Liver (tissue), 9 donors: ENCODE results near the gene ASB15. TPM values are rescaled to one million over a fixed set of nuclear protein-coding genes. Genes with fewer than 3 reads are reported as not detected.

Source experiments
- DNase-seq: peaks from one replicate; pipeline ENCODE4 v3.0.0-alpha.2; 2017; ENCODE audit warnings: low spot score
- H3K27ac ChIP-seq, 2 donors: one replicate each; pipeline ENCODE4 v1.7.0; 2013; ENCODE audit warnings: inconsistent platforms in 2 of 2, low read length in 2 of 2, control low read depth in 1 of 2, low read depth in 1 of 2, mild to moderate bottlenecking in 1 of 2
- H3K27me3 ChIP-seq, 4 donors: one replicate each; pipeline versions ENCODE4 v1.6.1 to v1.7.0; 2013; ENCODE audit warnings: low read length in 3 of 4, inconsistent platforms in 1 of 4, mild to moderate bottlenecking in 1 of 4, moderate library complexity in 1 of 4; ENCODE audit not compliant: control insufficient read depth in 4 of 4, insufficient read depth in 4 of 4
- H3K36me3 ChIP-seq, 4 donors: one replicate each; pipeline versions ENCODE4 v1.6.1 to v1.7.0; 2013; ENCODE audit warnings: low read length in 3 of 4, mild to moderate bottlenecking in 3 of 4, low read depth in 1 of 4, moderate library complexity in 1 of 4; ENCODE audit not compliant: control insufficient read depth in 4 of 4, insufficient read depth in 3 of 4
- H3K4me1 ChIP-seq, 4 donors: one replicate each; pipeline versions ENCODE4 v1.6.1 to v1.7.0; 2013; ENCODE audit warnings: low read length in 3 of 4, mild to moderate bottlenecking in 3 of 4, moderate library complexity in 1 of 4; ENCODE audit not compliant: control insufficient read depth in 4 of 4, insufficient read depth in 4 of 4
- H3K4me3 ChIP-seq, 3 donors: one replicate each; pipeline versions ENCODE4 v1.6.1 to v1.7.0; 2013; ENCODE audit warnings: low read length in 3 of 3, control low read depth in 1 of 3, low read depth in 1 of 3, mild to moderate bottlenecking in 1 of 3
- H3K9ac ChIP-seq, 2 donors: one replicate each; pipeline ENCODE4 v1.7.0; 2013; ENCODE audit warnings: low read length in 2 of 2, mild to moderate bottlenecking in 2 of 2, moderate library complexity in 2 of 2, control low read depth in 1 of 2, low read depth in 1 of 2
- H3K9me3 ChIP-seq, 4 donors: one replicate each; pipeline versions ENCODE4 v1.6.1 to v1.7.0; 2013; ENCODE audit warnings: low read length in 3 of 4; ENCODE audit not compliant: control insufficient read depth in 4 of 4
- ATF3 ChIP-seq: IDR thresholded peaks from 2 replicates; pipeline ENCODE4 v1.6.1; 2016; ENCODE audit warnings: antibody characterized with exemption
- CTCF ChIP-seq: fragments of 150-350 bp; IDR thresholded peaks from 2 replicates; pipeline ENCODE4 v1.5.1; 2017; ENCODE audit warnings: improper control_type of control experiment, low read depth, low read length; ENCODE audit not compliant: missing input control
- EGR1 ChIP-seq, 2 donors: IDR thresholded peaks; 2 replicates each; pipeline ENCODE4 v1.6.1; 2016 to 2018; ENCODE audit warnings: antibody characterized with exemption in 2 of 2, low read depth in 2 of 2
- FOXA1 ChIP-seq: IDR thresholded peaks from 2 replicates; pipeline ENCODE4 v1.6.1; 2016; ENCODE audit warnings: antibody characterized with exemption
- FOXA2 ChIP-seq: IDR thresholded peaks from 2 replicates; pipeline ENCODE4 v1.6.1; 2016; ENCODE audit warnings: antibody characterized with exemption
- GABPA ChIP-seq, 2 donors: IDR thresholded peaks in 1 of 2; conservative IDR thresholded peaks in 1 of 2; 2 replicates each; pipeline ENCODE4 v1.6.1; 2016; ENCODE audit warnings: antibody characterized with exemption in 2 of 2, mild to moderate bottlenecking in 1 of 2, moderate library complexity in 1 of 2
- HNF4A ChIP-seq, 2 donors: conservative IDR thresholded peaks; 2 replicates each; pipeline ENCODE4 v1.6.1; 2016; ENCODE audit warnings: antibody characterized with exemption in 2 of 2, mild to moderate bottlenecking in 2 of 2
- HNF4G ChIP-seq: IDR thresholded peaks from 2 replicates; pipeline ENCODE4 v1.6.1; 2016; ENCODE audit warnings: antibody characterized with exemption
- JUND ChIP-seq, 2 donors: IDR thresholded peaks; 2 replicates each; pipeline ENCODE4 v1.6.1; 2016; ENCODE audit warnings: antibody characterized with exemption in 2 of 2
- MAX ChIP-seq: IDR thresholded peaks from 2 replicates; pipeline ENCODE4 v1.6.1; 2016; ENCODE audit warnings: antibody characterized with exemption
- NR2F2 ChIP-seq: IDR thresholded peaks from 2 replicates; pipeline ENCODE4 v1.6.1; 2016; ENCODE audit warnings: antibody characterized with exemption
- RAD21 ChIP-seq, 2 donors: IDR thresholded peaks; 2 replicates each; pipeline ENCODE4 v1.6.1; 2016; ENCODE audit warnings: antibody characterized with exemption in 2 of 2, mild to moderate bottlenecking in 2 of 2
- REST ChIP-seq: IDR thresholded peaks from 2 replicates; pipeline ENCODE4 v1.6.1; 2016; ENCODE audit warnings: antibody characterized with exemption, mild to moderate bottlenecking
- RXRA ChIP-seq, 2 donors: IDR thresholded peaks; 2 replicates each; pipeline ENCODE4 v1.6.1; 2017 to 2018; ENCODE audit warnings: antibody characterized with exemption in 2 of 2, mild to moderate bottlenecking in 1 of 2
- SP1 ChIP-seq: IDR thresholded peaks from 2 replicates; pipeline ENCODE4 v1.6.1; 2018; ENCODE audit warnings: antibody characterized with exemption, mild to moderate bottlenecking
- TAF1 ChIP-seq: conservative IDR thresholded peaks from 2 replicates; pipeline ENCODE4 v1.6.1; 2016; ENCODE audit warnings: antibody characterized with exemption, mild to moderate bottlenecking
- YY1 ChIP-seq: IDR thresholded peaks from 2 replicates; pipeline ENCODE4 v1.6.1; 2016; ENCODE audit warnings: antibody characterized with exemption, mild to moderate bottlenecking
- ZBTB33 ChIP-seq: IDR thresholded peaks from 2 replicates; pipeline ENCODE4 v1.6.1; 2016; ENCODE audit warnings: antibody characterized with exemption
- WGBS: extraction: QIAGEN DNeasy Blood & Tissue Kit; methylation state at CpG from one replicate; pipeline ENCODE4 v1.1.7; 2013; 5-methylcytosine and 5-hydroxymethylcytosine counted together
- polyA plus RNA-seq, 2 donors: library from polyadenylated mRNA; stranded (reverse) in 1 of 2; unstranded in 1 of 2; fragments of 200-250 nt in 1 of 2; fragments of >200 nt in 1 of 2; fragmentation: Nextera tagmentation in 1 of 2; extraction: Ambion mirVana in 1 of 2; gene quantifications; one replicate each; pipeline versions ENCODE4 v1.2.1 to v1.2.3, GENCODE V29; 2013 to 2015
- total RNA-seq, 2 donors: library from RNA; depleted of rRNA; stranded (reverse); fragments of >200 nt; gene quantifications; one replicate each; pipeline ENCODE4 v1.2.3, GENCODE V29; 2014
- donor health status: healthy.
- donor health status: healthy.
- donor health status: healthy.
- donor health status: healthy.
- donor health status: healthy.

The ASB15 gene
- total and polyA plus RNA-seq, 4 donors, result not detected

GRCh38 chr7:123557398-123558288, 44.0 kb upstream of the ASB15 start, which contains the start of gene NDUFA5:
Gene NDUFA5, minus strand, starts transcription at chr7:123557818. Its CDS starts 23 bp downstream, at chr7:123557795.
- peak; percentile 96 for DNase-seq
- peak within 1 kb of the TSS; percentile 60 to 94 for H3K27ac ChIP-seq

More at GRCh38 chr7:123557398-123558288, 44.0 kb upstream of the ASB15 start, which contains the start of gene NDUFA5:
- H3K9me3 ChIP-seq, result no peaks in the 10 kb centered on the region
- peaks cover 1 to 25% (median 7%) of the 10 kb centered on the region in 4 donors for H3K4me1 ChIP-seq
- peak within 1 kb of the TSS; percentile 67 to 95 for H3K9ac ChIP-seq
- under 1% methylated on average over 40 of the region's 40 CpGs for WGBS
- H3K36me3 ChIP-seq, result peaks cover 3 to 8% (median 5%) of the 10 kb centered on the region in 4 donors
- peak within 1 kb of the TSS; percentile 77 to 99 (median 77) for H3K4me3 ChIP-seq
- no peaks in the 10 kb centered on the region for H3K27me3 ChIP-seq
- TF ChIP-seq ATF3 (peak; percentile 56), HNF4G (no peak), JUND (IDR thresholded peaks at IDR 0.05) (peak; percentile 67 to 76), FOXA2 (no peak), YY1 (peak; percentile 99), REST (no peak), RAD21 (IDR thresholded peaks at IDR 0.05) (peak in 1 of 2 donors; percentile 29), SP1 (peak; percentile 78), FOXA1 (peak; percentile 11), CTCF (no peak), NR2F2 (peak; percentile 55), TAF1 (peak; percentile 45), GABPA (IDR thresholded peaks at IDR 0.05 in 1 of 2, conservative IDR thresholded peaks at IDR 0.05 in 1 of 2) (peak in 1 of 2 donors; percentile 51), RXRA (IDR thresholded peaks at IDR 0.05) (peak; percentile 34 to 42), EGR1 (IDR thresholded peaks at IDR 0.05; ENCODE audit: low read depth in 2 of 2) (peak in 1 of 2 donors; percentile 23), HNF4A (conservative IDR thresholded peaks at IDR 0.05) (peak; percentile 52 to 63), MAX (no peak), ZBTB33 (no peak)
